Endothelial cell (in vitro differentiated cells): ENCODE data around the gene TP53BP2. TPM values are rescaled to one million over a fixed set of nuclear protein-coding genes. Genes with fewer than 3 reads are reported as not detected.
"Not testable (repeated sequence)": the region's sequence is repeated elsewhere in the genome, so short reads cannot be mapped to it uniquely, and the experiment has no call there.

Experiments used
- DNase-seq: peaks from one replicate; pipeline ENCODE4 v3.0.0; 2021; ENCODE audit warnings: low spot score
- H3K27ac Mint-ChIP-seq: one replicate; pipeline ENCODE4 v1.8.0; 2021; ENCODE audit warnings: mixed read lengths, inconsistent platforms; ENCODE audit not compliant: unreplicated experiment
- H3K27me3 Mint-ChIP-seq: one replicate; pipeline ENCODE4 v1.8.0; 2021; ENCODE audit warnings: mild to moderate bottlenecking, moderate library complexity, mixed read lengths, inconsistent platforms; ENCODE audit not compliant: unreplicated experiment
- H3K36me3 Mint-ChIP-seq: one replicate; pipeline ENCODE4 v1.8.0; 2021; ENCODE audit warnings: mild to moderate bottlenecking, low read depth, mixed read lengths, inconsistent platforms; ENCODE audit not compliant: unreplicated experiment
- H3K4me1 Mint-ChIP-seq: one replicate; pipeline ENCODE4 v1.8.0; 2021; ENCODE audit warnings: mild to moderate bottlenecking, mixed read lengths, inconsistent platforms; ENCODE audit not compliant: unreplicated experiment
- H3K4me3 Mint-ChIP-seq: one replicate; pipeline ENCODE4 v1.8.0; 2021; ENCODE audit warnings: mild to moderate bottlenecking, mixed read lengths, inconsistent platforms; ENCODE audit not compliant: unreplicated experiment
- H3K9me3 Mint-ChIP-seq: one replicate; pipeline ENCODE4 v1.8.0; 2021; ENCODE audit warnings: mixed read lengths, inconsistent platforms; ENCODE audit not compliant: unreplicated experiment
- total RNA-seq: library from RNA; stranded (reverse); fragmentation: NEBNext Ultra II Directional; extraction: Animal tissue kit (Norgen Biotek cat#: 25700); gene quantifications from one replicate; pipeline ENCODE4 v1.2.1, GENCODE V29; 2021; ENCODE audit not compliant: unreplicated experiment
- TF ChIP-seq, protein P1 (sequence below): fragments of 200-600 bp; sonication (generic); IDR thresholded peaks from one replicate; pipeline ENCODE4 v1.5.0; 2021; ENCODE audit warnings: antibody characterized with exemption; ENCODE audit not compliant: unreplicated experiment

TP53BP2 gene
- total RNA-seq, 1 donor from 2014 or later, result 42.0 TPM

DNA sequence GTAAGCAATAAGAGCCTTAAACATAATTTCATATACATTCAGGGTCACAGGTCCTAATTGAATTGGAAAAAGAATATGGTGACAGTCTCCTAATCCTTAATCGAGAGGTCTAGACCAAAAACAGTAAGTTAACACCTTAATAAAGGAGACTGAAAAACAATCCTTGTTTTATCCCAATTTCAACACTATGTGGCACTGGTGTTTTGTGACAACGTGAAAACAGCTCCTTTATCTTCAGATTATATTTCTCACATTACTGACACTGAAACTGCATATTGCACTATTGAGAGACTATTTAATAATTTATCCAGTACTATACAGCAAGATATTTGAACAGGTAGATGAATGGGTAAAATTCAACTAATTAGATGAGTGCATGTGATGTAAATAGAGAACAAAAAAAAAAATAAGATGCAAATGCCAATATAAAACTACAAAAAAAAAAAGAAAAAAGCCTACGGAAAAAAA, 34.1 kb downstream of the TP53BP2 start:
- peaks cover 10% of the 10 kb centered on the region for H3K4me1 Mint-ChIP-seq
- no peaks in the 10 kb centered on the region for H3K27me3 Mint-ChIP-seq
- no peak overlapping the region for H3K27ac Mint-ChIP-seq
- H3K36me3 Mint-ChIP-seq, result peaks cover 33% of the 10 kb centered on the region
- no peak overlapping the region for H3K4me3 Mint-ChIP-seq
- no peaks in the 10 kb centered on the region for H3K9me3 Mint-ChIP-seq
- TF ChIP-seq, protein P1, sequence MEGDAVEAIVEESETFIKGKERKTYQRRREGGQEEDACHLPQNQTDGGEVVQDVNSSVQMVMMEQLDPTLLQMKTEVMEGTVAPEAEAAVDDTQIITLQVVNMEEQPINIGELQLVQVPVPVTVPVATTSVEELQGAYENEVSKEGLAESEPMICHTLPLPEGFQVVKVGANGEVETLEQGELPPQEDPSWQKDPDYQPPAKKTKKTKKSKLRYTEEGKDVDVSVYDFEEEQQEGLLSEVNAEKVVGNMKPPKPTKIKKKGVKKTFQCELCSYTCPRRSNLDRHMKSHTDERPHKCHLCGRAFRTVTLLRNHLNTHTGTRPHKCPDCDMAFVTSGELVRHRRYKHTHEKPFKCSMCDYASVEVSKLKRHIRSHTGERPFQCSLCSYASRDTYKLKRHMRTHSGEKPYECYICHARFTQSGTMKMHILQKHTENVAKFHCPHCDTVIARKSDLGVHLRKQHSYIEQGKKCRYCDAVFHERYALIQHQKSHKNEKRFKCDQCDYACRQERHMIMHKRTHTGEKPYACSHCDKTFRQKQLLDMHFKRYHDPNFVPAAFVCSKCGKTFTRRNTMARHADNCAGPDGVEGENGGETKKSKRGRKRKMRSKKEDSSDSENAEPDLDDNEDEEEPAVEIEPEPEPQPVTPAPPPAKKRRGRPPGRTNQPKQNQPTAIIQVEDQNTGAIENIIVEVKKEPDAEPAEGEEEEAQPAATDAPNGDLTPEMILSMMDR, result no peak
- no peak for DNase-seq

DNA sequence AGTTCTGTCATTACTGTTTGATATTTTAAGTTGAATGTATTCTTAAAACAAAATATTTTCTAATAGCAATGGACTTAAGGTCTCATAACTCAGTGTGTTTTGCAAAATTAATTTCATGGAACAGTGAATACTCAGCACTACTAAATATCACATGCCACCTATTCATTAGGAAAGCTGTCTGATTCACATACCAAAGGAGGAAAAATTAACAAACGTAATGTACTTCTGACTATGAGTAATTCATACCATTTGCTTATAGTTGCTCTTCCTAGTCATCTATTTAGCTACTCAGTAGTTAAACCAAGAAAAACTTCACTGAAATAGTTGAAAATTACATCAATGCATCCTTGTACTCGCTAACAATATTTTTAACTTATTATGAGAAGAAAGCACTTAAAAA, 35.2 kb downstream of the TP53BP2 start:
- no peak for DNase-seq
- Mint-ChIP-seq H3K9me3 (no peaks in the 10 kb centered on the region), H3K27ac (no peak overlapping the region), H3K36me3 (peaks cover 38% of the 10 kb centered on the region), H3K4me3 (no peak overlapping the region), H3K27me3 (no peaks in the 10 kb centered on the region), H3K4me1 (peaks cover 5% of the 10 kb centered on the region)
- TF ChIP-seq, protein P1, result no peak

DNA sequence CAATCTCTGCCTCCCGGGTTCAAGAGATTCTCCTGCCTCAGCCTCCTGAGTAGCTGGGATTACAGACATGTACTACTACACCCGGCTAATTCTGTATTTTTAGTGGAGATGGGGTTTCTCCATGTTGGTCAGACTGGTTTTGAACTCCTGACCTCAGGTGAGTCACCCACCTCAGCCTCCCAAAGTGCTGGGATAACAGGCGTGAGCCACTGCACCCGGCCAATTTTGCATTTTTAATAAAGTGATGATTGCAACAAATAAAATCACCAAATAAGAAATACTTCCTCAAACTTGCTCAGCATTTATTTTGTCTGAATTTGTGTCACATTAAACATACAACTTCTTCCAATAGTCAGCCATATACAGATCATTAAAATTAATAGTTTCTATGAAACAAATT, 35.8 kb downstream of the TP53BP2 start:
- not testable (repeated sequence) for H3K4me3 Mint-ChIP-seq, H3K4me1 Mint-ChIP-seq, DNase-seq, H3K27me3 Mint-ChIP-seq, H3K27ac Mint-ChIP-seq, H3K9me3 Mint-ChIP-seq
- peaks cover 38% of the 10 kb centered on the region for H3K36me3 Mint-ChIP-seq

DNA sequence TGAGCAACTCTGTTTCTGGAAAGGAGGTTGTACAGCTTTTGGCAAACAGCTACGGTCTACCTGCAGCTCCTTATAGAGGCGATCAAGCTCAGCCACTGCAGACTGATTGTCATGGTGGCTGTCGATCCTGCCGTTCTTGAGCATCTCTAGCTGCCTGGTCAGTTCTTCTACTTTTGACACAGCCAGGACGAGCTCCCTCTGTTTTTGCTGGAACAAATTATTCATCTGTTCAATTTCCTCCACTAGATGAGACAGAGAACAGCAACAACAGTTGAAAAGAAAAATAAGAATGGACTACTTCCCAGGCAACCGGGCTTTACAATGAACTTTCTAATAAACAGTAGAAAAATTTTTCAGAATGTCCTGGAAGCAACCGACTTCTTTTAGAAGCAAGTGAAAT, 42.5 kb downstream of the TP53BP2 start:
- Mint-ChIP-seq H3K36me3 (peaks cover 44% of the 10 kb centered on the region), H3K9me3 (no peaks in the 10 kb centered on the region), H3K27ac (no peak overlapping the region), H3K27me3 (no peaks in the 10 kb centered on the region), H3K4me1 (no peaks in the 10 kb centered on the region), H3K4me3 (no peak overlapping the region)
- TF ChIP-seq, protein P1, result no peak
- DNase-seq, result no peak

DNA sequence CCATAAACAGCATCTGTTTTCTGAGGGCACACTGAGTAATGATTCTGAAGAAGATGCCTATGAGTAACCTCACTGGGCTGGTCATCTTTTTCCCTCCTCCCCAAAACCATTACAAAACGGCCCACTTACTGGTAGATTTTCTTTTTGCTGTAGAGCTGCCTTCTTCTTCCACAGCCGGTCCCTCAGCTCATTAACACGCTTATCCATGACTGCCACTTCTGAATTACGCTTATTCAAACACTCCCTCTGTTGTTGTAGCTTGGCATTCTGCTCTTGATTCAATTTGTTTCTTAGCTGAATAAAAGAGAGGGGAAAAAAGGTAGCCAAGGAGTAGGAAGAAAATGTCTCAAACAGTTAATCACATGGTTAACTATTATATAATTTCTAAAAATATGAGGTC, 43.1 kb downstream of the TP53BP2 start:
- no peaks in the 10 kb centered on the region for H3K9me3 Mint-ChIP-seq
- no peak overlapping the region for H3K4me3 Mint-ChIP-seq
- peaks cover 44% of the 10 kb centered on the region for H3K36me3 Mint-ChIP-seq
- no peak for DNase-seq
- TF ChIP-seq, protein P1, result no peak
- no peaks in the 10 kb centered on the region for H3K27me3 Mint-ChIP-seq
- H3K4me1 Mint-ChIP-seq, result no peaks in the 10 kb centered on the region
- no peak overlapping the region for H3K27ac Mint-ChIP-seq
